GM19395 (cell line): ENCODE results near the gene GPC3.

Experiments used
- ATAC-seq: cut with Tn5 transposase; IDR thresholded peaks from one replicate; pipeline ENCODE4 v1.9.1; 2021; ENCODE audit warnings: mild to moderate bottlenecking, moderate library complexity; ENCODE audit not compliant: unreplicated experiment

The GPC3 gene

GRCh38 chrX:133971586-133971985, 13.8 kb downstream of the GPC3 start:
- no peak for ATAC-seq

- no peak for ATAC-seq
These were observed 15.3 kb downstream of the GPC3 start for GRCh38 chrX:133970076-133970475.

- no peak for ATAC-seq
These were observed 16.2 kb downstream of the GPC3 start for GRCh38 chrX:133969191-133969590.

GRCh38 chrX:133968109-133968508, 17.3 kb downstream of the GPC3 start:
- no peak for ATAC-seq

- no peak for ATAC-seq
These were observed 19.2 kb downstream of the GPC3 start for GRCh38 chrX:133966199-133966598.

GRCh38 chrX:133965321-133965720, 20.1 kb downstream of the GPC3 start:
- no peak for ATAC-seq

- ATAC-seq, result no peak
These were observed 24.3 kb downstream of the GPC3 start for GRCh38 chrX:133961046-133961445.

GRCh38 chrX:133959972-133960371, 25.4 kb downstream of the GPC3 start:
- ATAC-seq, result no peak

GRCh38 chrX:133958997-133959688, 26.3 kb downstream of the GPC3 start:
- no peak for ATAC-seq

GRCh38 chrX:133956570-133957340, 28.6 kb downstream of the GPC3 start:
- no peak for ATAC-seq

GRCh38 chrX:133953785-133954355, 31.5 kb downstream of the GPC3 start:
- ATAC-seq, result no peak

GRCh38 chrX:133953078-133953477, 32.3 kb downstream of the GPC3 start:
- ATAC-seq, result no peak

- ATAC-seq, result no peak
These were observed 34.3 kb downstream of the GPC3 start for GRCh38 chrX:133951098-133951497.

GRCh38 chrX:133950214-133950613, 35.2 kb downstream of the GPC3 start:
- no peak for ATAC-seq

- no peak for ATAC-seq
These were observed 36.5 kb downstream of the GPC3 start for GRCh38 chrX:133948895-133949294.

GRCh38 chrX:133947996-133948395, 37.4 kb downstream of the GPC3 start:
- ATAC-seq, result no peak

GRCh38 chrX:133947022-133947421, 38.4 kb downstream of the GPC3 start:
- ATAC-seq, result no peak

GRCh38 chrX:133943507-133943906, 41.9 kb downstream of the GPC3 start:
- ATAC-seq, result no peak

- ATAC-seq, result no peak
These were observed 45.6 kb downstream of the GPC3 start for GRCh38 chrX:133939655-133940302.

- no peak for ATAC-seq
These were observed 46.9 kb downstream of the GPC3 start for GRCh38 chrX:133938530-133938929.

- ATAC-seq, result no peak
These were observed 48.4 kb downstream of the GPC3 start for GRCh38 chrX:133937022-133937421.

GRCh38 chrX:133935076-133935475, 50.3 kb downstream of the GPC3 start:
- ATAC-seq, result no peak
